H1 (cell line): ENCODE data around the gene AP5M1. TPM values are rescaled to one million over a fixed set of nuclear protein-coding genes. Genes with fewer than 3 reads are reported as not detected.

Source experiments
- CTCF ChIA-PET: fragments of 300-600 bp; sonication (Branson Sonifier 250); formaldehyde crosslinking; loops from one replicate; lab custom pipeline; 2021; ENCODE audit not compliant: partially characterized antibody; lab: Charles Lee
- POLR2A ChIA-PET: fragments of 300-600 bp; sonication (Branson Sonifier 250); formaldehyde crosslinking; loops from one replicate; lab custom pipeline; 2021; ENCODE audit warnings: inconsistent platforms; ENCODE audit not compliant: partially characterized antibody; lab: Charles Lee
- DNase-seq, 2 experiments: peaks; one replicate each; pipeline versions ENCODE4 v3.0.0 to v3.0.0-alpha.2; 2010 to 2022; ENCODE audit warnings: low spot score in 2 of 2, low read depth in 1 of 2, mixed read lengths in 1 of 2
- FAIRE-seq: peaks from 2 replicates; lab custom pipeline; 2011; peaks lifted over from hg19 to GRCh38; lab: Jason Lieb, UNC
- H2AFZ ChIP-seq: 2 replicates; pipeline ENCODE4 v1.8.1; 2012; ENCODE audit warnings: low read length, inconsistent platforms
- H2AK5ac ChIP-seq: 2 replicates; pipeline ENCODE4 v1.6.1; 2013; ENCODE audit warnings: low read depth, low read length
- H2BK120ac ChIP-seq: replicated peaks from 2 replicates; pipeline ENCODE3; 2013; ENCODE audit warnings: low read depth, low read length, inconsistent platforms
- H2BK12ac ChIP-seq: 2 replicates; pipeline ENCODE4 v1.6.1; 2013; ENCODE audit warnings: low read depth, low read length
- H2BK15ac ChIP-seq: 2 replicates; pipeline ENCODE4 v1.6.1; 2013; ENCODE audit warnings: low read length
- H2BK20ac ChIP-seq: 2 replicates; pipeline ENCODE4 v1.6.1; 2013; ENCODE audit warnings: low read length
- H2BK5ac ChIP-seq: 2 replicates; pipeline ENCODE4 v1.6.1; 2013; ENCODE audit warnings: low read depth, low read length
- H3K14ac ChIP-seq: 2 replicates; pipeline ENCODE4 v1.6.1; 2013; ENCODE audit warnings: inconsistent platforms; ENCODE audit not compliant: insufficient read length
- H3K18ac ChIP-seq: 2 replicates; pipeline ENCODE4 v1.6.1; 2013; ENCODE audit warnings: low read length; ENCODE audit errors: extremely low read depth
- H3K23ac ChIP-seq: 2 replicates; pipeline ENCODE4 v1.6.1; 2013; ENCODE audit warnings: inconsistent platforms; ENCODE audit not compliant: insufficient read length
- H3K23me2 ChIP-seq: 2 replicates; pipeline ENCODE4 v1.6.1; 2013; ENCODE audit warnings: low read depth, low read length
- H3K27ac ChIP-seq: 2 replicates; pipeline ENCODE4 v1.6.1; 2011; ENCODE audit warnings: low read depth, low read length, inconsistent platforms
- H3K27me3 ChIP-seq, 4 experiments: replicated peaks in 1 of 4; 1 replicate in 1 of 4; 2 replicates in 3 of 4; pipeline versions ENCODE4 v1.6.1 to v1.8.1; 2011 to 2013; ENCODE audit warnings: low read length in 3 of 4, mild to moderate bottlenecking in 3 of 4, inconsistent platforms in 2 of 4, mixed read lengths in 2 of 4, moderate library complexity in 1 of 4; ENCODE audit not compliant: control insufficient read depth in 3 of 4, insufficient read depth in 3 of 4; ENCODE audit errors: extremely low read depth in 1 of 4
- H3K36me3 ChIP-seq, 4 experiments: 2 replicates each; pipeline versions ENCODE4 v1.6.1 to v1.8.1; 2011 to 2013; ENCODE audit warnings: mild to moderate bottlenecking in 4 of 4, low read length in 3 of 4, moderate library complexity in 2 of 4, control low read depth in 1 of 4, inconsistent platforms in 1 of 4; ENCODE audit not compliant: insufficient read depth in 4 of 4, control insufficient read depth in 2 of 4
- H3K4ac ChIP-seq: replicated peaks from 2 replicates; pipeline ENCODE3; 2013; ENCODE audit warnings: low read length, low read depth, mixed read lengths, inconsistent platforms; ENCODE audit not compliant: insufficient read length
- H3K4me1 ChIP-seq, 4 experiments: replicated peaks in 1 of 4; 1 replicate in 1 of 4; 2 replicates in 3 of 4; pipeline versions ENCODE4 v1.6.1 to v1.8.1; 2011 to 2013; ENCODE audit warnings: low read length in 3 of 4, inconsistent platforms in 2 of 4, mixed read lengths in 1 of 4; ENCODE audit not compliant: insufficient read depth in 4 of 4, control insufficient read depth in 3 of 4
- H3K4me2 ChIP-seq, 2 experiments: 2 replicates each; pipeline versions ENCODE4 v1.6.1 to v1.8.1; 2011 to 2013; ENCODE audit warnings: low read depth in 2 of 2, low read length in 2 of 2, control low read depth in 1 of 2, inconsistent platforms in 1 of 2, mild to moderate bottlenecking in 1 of 2; ENCODE audit not compliant: insufficient read depth in 1 of 2
- H3K4me3 ChIP-seq, 4 experiments: fragments of 200-600, 300-600 bp in 1 of 4; sonication (generic), shearing (Covaris generic), sonication (Bioruptor Twin) in 1 of 4; 2 replicates each; pipeline versions ENCODE4 v1.5.1 to v1.8.1; 2011 to 2016; ENCODE audit warnings: low read length in 4 of 4, low read depth in 3 of 4, control low read depth in 2 of 4, inconsistent platforms in 2 of 4, mild to moderate bottlenecking in 2 of 4, mixed read lengths in 1 of 4, moderate library complexity in 1 of 4; ENCODE audit not compliant: insufficient read depth in 2 of 4; ENCODE audit errors: extremely low read depth in 1 of 4
- H3K56ac ChIP-seq: replicated peaks from 2 replicates; pipeline ENCODE3; 2013; ENCODE audit warnings: low read depth, mild to moderate bottlenecking, mixed read lengths, low read length, inconsistent platforms; ENCODE audit not compliant: insufficient read length
- H3K79me1 ChIP-seq: 2 replicates; pipeline ENCODE4 v1.6.1; 2013; ENCODE audit warnings: low read depth, low read length, control low read depth
- H3K79me2 ChIP-seq, 2 experiments: 2 replicates each; pipeline versions ENCODE4 v1.6.1 to v1.8.1; 2012 to 2013; ENCODE audit warnings: low read length in 2 of 2, mild to moderate bottlenecking in 2 of 2, inconsistent platforms in 1 of 2; ENCODE audit not compliant: insufficient read depth in 2 of 2, control insufficient read depth in 1 of 2
- H3K9ac ChIP-seq, 4 experiments: replicated peaks in 1 of 4; 1 replicate in 1 of 4; 2 replicates in 3 of 4; pipeline versions ENCODE4 v1.6.1 to v1.8.1; 2011 to 2013; ENCODE audit warnings: low read depth in 3 of 4, low read length in 3 of 4, control low read depth in 2 of 4, mild to moderate bottlenecking in 2 of 4, moderate library complexity in 2 of 4, inconsistent platforms in 1 of 4; ENCODE audit errors: extremely low read depth in 1 of 4
- H3K9me3 ChIP-seq, 2 experiments: 2 replicates each; pipeline versions ENCODE4 v1.6.1 to v1.8.1; 2012 to 2013; ENCODE audit warnings: mild to moderate bottlenecking in 2 of 2, moderate library complexity in 2 of 2, control low read depth in 1 of 2, inconsistent platforms in 1 of 2, low read depth in 1 of 2, low read length in 1 of 2, mixed read lengths in 1 of 2; ENCODE audit not compliant: insufficient read depth in 2 of 2
- H4K20me1 ChIP-seq, 2 experiments: replicated peaks in 1 of 2; 2 replicates each; pipeline versions ENCODE3 to v1.8.1; 2011 to 2013; ENCODE audit warnings: inconsistent platforms in 2 of 2, low read length in 2 of 2, mild to moderate bottlenecking in 1 of 2; ENCODE audit not compliant: insufficient read depth in 2 of 2, control insufficient read depth in 1 of 2
- H4K5ac ChIP-seq: 2 replicates; pipeline ENCODE4 v1.6.1; 2013; ENCODE audit warnings: low read length, low read depth, mixed read lengths, inconsistent platforms; ENCODE audit not compliant: insufficient read length
- H4K8ac ChIP-seq: 2 replicates; pipeline ENCODE4 v1.8.0; 2013; ENCODE audit warnings: mild to moderate bottlenecking, moderate library complexity, low read length, inconsistent platforms; ENCODE audit not compliant: insufficient read depth; ENCODE audit errors: extremely low read depth
- H4K91ac ChIP-seq: replicated peaks from 2 replicates; pipeline ENCODE3; 2013; ENCODE audit warnings: low read length, mixed read lengths, inconsistent platforms; ENCODE audit not compliant: insufficient read length
- ASH2L ChIP-seq: fragments of 200-600, 300-600 bp; sonication (generic); IDR thresholded peaks from one replicate; pipeline ENCODE4 v1.7.1; 2017; ENCODE audit warnings: low read length
- CEBPB ChIP-seq: IDR thresholded peaks from 2 replicates; pipeline ENCODE4 v1.6.1; 2012; ENCODE audit warnings: low read depth, low read length
- EGR1 ChIP-seq: IDR thresholded peaks from 2 replicates; pipeline ENCODE4 v1.6.1; 2011; ENCODE audit warnings: low read depth, low read length, borderline replicate concordance
- JUN ChIP-seq: IDR thresholded peaks from 2 replicates; pipeline ENCODE4 v1.6.1; 2011; ENCODE audit warnings: low read depth, mild to moderate bottlenecking, improper control_type of control experiment, low read length
- JUND ChIP-seq: IDR thresholded peaks from 2 replicates; pipeline ENCODE4 v1.6.1; 2011; ENCODE audit warnings: mild to moderate bottlenecking, improper control_type of control experiment, low read length
- KDM5A ChIP-seq: fragments of 200-600 bp; IDR thresholded peaks from 2 replicates; pipeline ENCODE4 v1.7.1; 2012; ENCODE audit warnings: mild to moderate bottlenecking, low read length, inconsistent platforms, mixed read lengths
- NRF1 ChIP-seq: IDR thresholded peaks from 2 replicates; pipeline ENCODE4 v1.6.1; 2011; ENCODE audit warnings: mild to moderate bottlenecking, low read depth, low read length, improper control_type of control experiment
- POU5F1 ChIP-seq: IDR thresholded peaks from 2 replicates; pipeline ENCODE4 v1.6.1; 2011; ENCODE audit warnings: low read depth, mild to moderate bottlenecking, low read length, moderate library complexity
- SAP30 ChIP-seq: fragments of 300-600 bp; sonication (generic); IDR thresholded peaks from 2 replicates; pipeline ENCODE4 v1.7.1; 2012; ENCODE audit warnings: low read length, moderate library complexity, mild to moderate bottlenecking, inconsistent platforms; ENCODE audit not compliant: insufficient read depth, insufficient replicate concordance
- TEAD4 ChIP-seq: IDR thresholded peaks from 2 replicates; pipeline ENCODE4 v1.6.1; 2012; ENCODE audit warnings: low read depth, low read length, inconsistent platforms, mixed read lengths
- USF2 ChIP-seq: IDR thresholded peaks from 2 replicates; pipeline ENCODE4 v1.6.1; 2011; ENCODE audit warnings: low read length, improper control_type of control experiment
- WGBS, 2 experiments: shearing (Covaris generic) in 1 of 2; methylation state at CpG; one replicate each; pipeline versions ENCODE4 v1.1.6 to v1.1.7; 2013 to 2015; ENCODE audit warnings: low lambda C conversion rate in 2 of 2, mixed read lengths in 2 of 2, inconsistent platforms in 1 of 2, low coverage in 1 of 2, missing lambda C conversion rate in 1 of 2; ENCODE audit not compliant: insufficient replicate concordance in 2 of 2, insufficient coverage in 1 of 2, insufficient read length in 1 of 2; ENCODE audit errors: extremely low coverage in 1 of 2, missing lambda C conversion rate in 1 of 2; 5-methylcytosine and 5-hydroxymethylcytosine counted together
- polyA plus RNA-seq, 7 experiments: library from polyadenylated mRNA; depleted of rRNA in 3 of 7; stranded (reverse) in 5 of 7; unstranded in 2 of 7; fragments of >200 nt in 5 of 7; fragments of 200-250 nt in 2 of 7; gene quantifications; 1 replicate in 5 of 7; 2 replicates in 1 of 7; 4 replicates in 1 of 7; pipeline versions ENCODE4 v1.2.1 to v1.2.3, GENCODE V29; 2011 to 2013; ENCODE audit warnings: missing spikeins in 2 of 7, mixed read lengths in 2 of 7
- total RNA-seq: library from RNA; stranded (reverse); fragmentation: NEBNext Ultra II Directional; extraction: Animal tissue kit (Norgen Biotek cat#: 25700); gene quantifications from 2 replicates; pipeline ENCODE4 v1.2.1, GENCODE V29; 2021
- TF ChIP-seq, protein P1 (sequence below): IDR thresholded peaks from 2 replicates; pipeline ENCODE4 v1.6.1; 2012; ENCODE audit warnings: inconsistent platforms

AP5M1 gene
- total and polyA plus RNA-seq, 2 of the 8 experiments (the other 6 are each of a cell fraction or from before 2014, with no cell fraction given), result 20.9 to 51.9 TPM

DNA sequence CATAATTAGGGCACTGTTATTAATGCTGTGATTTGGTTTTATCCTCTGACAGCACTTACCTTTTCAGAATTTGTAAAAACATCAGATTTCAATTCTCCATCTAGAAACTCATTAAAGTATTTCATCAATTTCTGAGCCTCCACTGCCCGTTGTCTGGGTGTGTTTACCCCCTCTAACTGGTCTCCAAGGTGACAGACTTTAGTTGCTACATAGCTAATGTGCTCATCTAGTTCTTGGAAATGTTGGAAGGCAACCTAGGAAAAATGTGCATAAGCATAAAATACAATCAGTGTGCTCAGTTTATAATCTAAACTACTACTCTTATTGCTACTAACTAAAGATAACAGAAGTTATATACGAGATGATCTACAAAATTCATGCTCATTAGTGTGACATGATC, 24.7 kb upstream of the AP5M1 start:
- WGBS, 2 experiments, result 83% methylated on average over 2 of the region's 2 CpGs; no CpG with 5 or more reads in 1 of the 2 experiments
- Histone ChIP-seq H3K79me2 (peaks cover 0 to 10% of the 10 kb centered on the region in 2 experiments; a peak in 1 of 4 replicates), H3K4me2 (no peak overlapping the region), H2BK20ac (no peak overlapping the region), H4K20me1 (peaks cover 0 to 6% of the 10 kb centered on the region in 2 experiments), H2AFZ (no peak overlapping the region), H3K36me3 (peaks cover 0 to 15% (median 1%) of the 10 kb centered on the region in 4 experiments; a peak in 2 of 8 replicates), H3K27me3 (no peaks in the 10 kb centered on the region), H4K91ac (no peak overlapping the region), H2AK5ac (no peak overlapping the region), H4K8ac (no peak overlapping the region), H2BK5ac (no peak overlapping the region), H3K79me1 (no peaks in the 10 kb centered on the region), H3K4me3 (no peak overlapping the region), H3K18ac (no peak overlapping the region), H3K4me1 (no peaks in the 10 kb centered on the region), H3K9me3 (no peaks in the 10 kb centered on the region), H3K14ac (no peak overlapping the region), H4K5ac (no peak overlapping the region), H3K27ac (no peak overlapping the region), H3K4ac (no peak overlapping the region), H3K23me2 (no peaks in the 10 kb centered on the region), H3K9ac (no peak overlapping the region), H2BK15ac (no peak overlapping the region), H3K56ac (no peak overlapping the region), H2BK120ac (no peak overlapping the region), H2BK12ac (no peak overlapping the region), H3K23ac (no peak overlapping the region)
- POLR2A ChIA-PET, result interaction anchor here (0.9 to 1.2 kb wide), 2 partner anchors 16 to 24 kb away, joined by 3 to 4 read pairs; partner anchors contain the start of genes AP5M1 and EXOC5
- CTCF ChIA-PET, result no interaction called here
- DNase-seq (no peak), FAIRE-seq (no peak)
- TF ChIP-seq CEBPB, result no peak
- no peak for TF ChIP-seq POU5F1
- no peak for TF ChIP-seq ASH2L
- TF ChIP-seq USF2, result no peak
- TF ChIP-seq EGR1, result no peak
- no peak for TF ChIP-seq KDM5A
- TF ChIP-seq, protein P1, sequence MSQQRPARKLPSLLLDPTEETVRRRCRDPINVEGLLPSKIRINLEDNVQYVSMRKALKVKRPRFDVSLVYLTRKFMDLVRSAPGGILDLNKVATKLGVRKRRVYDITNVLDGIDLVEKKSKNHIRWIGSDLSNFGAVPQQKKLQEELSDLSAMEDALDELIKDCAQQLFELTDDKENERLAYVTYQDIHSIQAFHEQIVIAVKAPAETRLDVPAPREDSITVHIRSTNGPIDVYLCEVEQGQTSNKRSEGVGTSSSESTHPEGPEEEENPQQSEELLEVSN, result no peak
- TF ChIP-seq JUN, result no peak
- TF ChIP-seq TEAD4, result no peak
- TF ChIP-seq JUND, result no peak
- TF ChIP-seq NRF1, result no peak
- TF ChIP-seq SAP30, result no peak
